Measurements from ENCODE around the gene COMT.
"Not testable (repeated sequence)": the region's sequence is repeated elsewhere in the genome, so short reads cannot be mapped to it uniquely, and the experiment has no call there.

DNA sequence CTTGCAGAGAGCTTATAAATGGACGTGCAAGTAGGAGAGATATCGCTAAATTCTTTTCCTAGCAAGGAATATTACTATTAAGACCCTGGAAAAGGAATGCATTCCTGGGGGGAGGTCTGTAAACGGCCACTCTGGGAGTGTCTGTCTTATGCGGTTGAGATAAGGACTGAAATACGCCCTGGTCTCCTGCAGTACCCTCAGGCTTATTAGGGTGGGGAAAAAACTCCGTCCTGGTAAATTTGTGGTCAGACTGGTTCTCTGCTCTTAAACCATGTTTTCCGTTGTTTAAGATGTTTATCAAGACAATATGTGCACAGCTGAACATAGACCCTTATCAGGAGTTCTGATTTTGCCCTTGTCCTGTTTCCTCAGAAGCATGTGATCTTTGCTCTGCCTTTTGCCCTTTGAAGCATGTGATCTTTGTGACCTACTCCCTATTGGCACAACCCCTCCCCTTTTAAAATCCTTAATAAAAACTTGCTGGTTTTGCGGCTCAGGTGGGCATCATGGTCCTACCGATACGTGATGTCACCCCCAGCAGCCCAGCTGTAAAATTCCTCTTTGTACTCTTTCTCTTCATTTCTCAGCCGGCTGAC lies 6.4 kb upstream of the COMT start:
- TF ChIP-seq, protein P1, sequence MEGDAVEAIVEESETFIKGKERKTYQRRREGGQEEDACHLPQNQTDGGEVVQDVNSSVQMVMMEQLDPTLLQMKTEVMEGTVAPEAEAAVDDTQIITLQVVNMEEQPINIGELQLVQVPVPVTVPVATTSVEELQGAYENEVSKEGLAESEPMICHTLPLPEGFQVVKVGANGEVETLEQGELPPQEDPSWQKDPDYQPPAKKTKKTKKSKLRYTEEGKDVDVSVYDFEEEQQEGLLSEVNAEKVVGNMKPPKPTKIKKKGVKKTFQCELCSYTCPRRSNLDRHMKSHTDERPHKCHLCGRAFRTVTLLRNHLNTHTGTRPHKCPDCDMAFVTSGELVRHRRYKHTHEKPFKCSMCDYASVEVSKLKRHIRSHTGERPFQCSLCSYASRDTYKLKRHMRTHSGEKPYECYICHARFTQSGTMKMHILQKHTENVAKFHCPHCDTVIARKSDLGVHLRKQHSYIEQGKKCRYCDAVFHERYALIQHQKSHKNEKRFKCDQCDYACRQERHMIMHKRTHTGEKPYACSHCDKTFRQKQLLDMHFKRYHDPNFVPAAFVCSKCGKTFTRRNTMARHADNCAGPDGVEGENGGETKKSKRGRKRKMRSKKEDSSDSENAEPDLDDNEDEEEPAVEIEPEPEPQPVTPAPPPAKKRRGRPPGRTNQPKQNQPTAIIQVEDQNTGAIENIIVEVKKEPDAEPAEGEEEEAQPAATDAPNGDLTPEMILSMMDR (IDR thresholded peaks at IDR 0.05 in 4 of 5, conservative IDR thresholded peaks at IDR 0.05 in 1 of 5), result not testable (repeated sequence)
- TF ChIP-seq POLR2A (IDR thresholded peaks at IDR 0.05), result not testable (repeated sequence)
